ENCODE measurements around the gene NPR2. TPM values are rescaled to one million over a fixed set of nuclear protein-coding genes. Genes with fewer than 3 reads are reported as not detected.

NPR2 gene
- total RNA-seq, 2 experiments from 2014 or later = 4.7 to 9.8 TPM

DNA sequence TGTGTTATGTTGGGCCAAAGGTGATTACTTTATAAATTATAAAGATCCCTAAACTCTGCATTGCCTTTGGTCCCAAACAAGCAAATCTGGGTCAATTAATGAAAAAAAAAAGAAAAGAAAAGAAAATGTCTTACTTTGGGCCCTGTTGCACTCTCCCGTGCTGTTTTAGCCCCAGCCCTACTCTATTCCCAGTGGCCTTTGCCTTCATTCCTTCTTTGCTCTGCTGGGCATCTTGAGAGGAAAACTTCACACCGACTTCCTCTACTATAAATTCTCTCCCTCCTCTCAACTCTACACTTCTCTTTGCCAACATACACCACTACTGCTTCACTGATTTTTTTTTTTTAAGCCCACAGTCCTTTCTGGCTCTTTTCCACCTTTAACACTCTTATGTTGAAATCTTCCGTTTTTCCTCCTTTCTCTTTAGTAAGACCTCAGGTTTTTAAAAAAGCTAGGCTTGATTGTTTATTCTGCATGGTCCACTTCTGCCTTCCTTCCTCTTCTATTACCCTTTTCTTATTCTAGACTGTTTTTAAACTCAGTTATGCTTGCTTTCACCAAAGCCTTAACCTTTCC, 32.8 kb upstream of the NPR2 start:
- DNase-seq (ENCODE audit: low spot score) = no peak
- Histone ChIP-seq H3K27ac (ENCODE audit: low read depth, low read length, poor library complexity, severe bottlenecking) (peak overlapping the region; percentile 94), H3K4me3 (ENCODE audit: low read depth, low read length, poor library complexity, severe bottlenecking) (peak overlapping the region; percentile 74), H3K4me2 (ENCODE audit: low read length) (peak overlapping the region; percentile 74), H2AFZ (ENCODE audit: low read length) (no peak overlapping the region), H3K9me2 (ENCODE audit: insufficient read depth, low read length) (no peaks in the 10 kb centered on the region), H3K79me2 (ENCODE audit: insufficient read depth, low read depth, low read length) (peaks cover 39% of the 10 kb centered on the region), H4K20me1 (ENCODE audit: insufficient read depth, low read length) (no peaks in the 10 kb centered on the region), H3K36me3 (ENCODE audit: insufficient read depth, low read length) (peaks cover 19% of the 10 kb centered on the region), H3K9me3 (ENCODE audit: low read length) (no peaks in the 10 kb centered on the region), H3K4me1 (ENCODE audit: insufficient read depth, low read length, poor library complexity, severe bottlenecking) (peaks cover 74% of the 10 kb centered on the region)
- ChIA-PET POLR2A (interaction anchor here (0.9 to 2.8 kb wide), 5 partner anchors 10 to 85 kb away, joined by 3 to 12 read pairs (median 4); partner anchors contain the start of genes CA9, CREB3, GBA2 and RGP1), CTCF (ENCODE audit: unreplicated experiment) (interaction anchor here (0.6 kb wide), 1 partner anchor 9 kb away, joined by 3 read pairs; no protein-coding TSS in a partner anchor)
- intact Hi-C loops (cut with micrococcal nuclease; ENCODE audit: unreplicated experiment) = loop anchor here (5.0 kb wide), 1 partner anchor 141 kb away; the partner anchor contains the start of gene CD72
- TF ChIP-seq, protein P1, sequence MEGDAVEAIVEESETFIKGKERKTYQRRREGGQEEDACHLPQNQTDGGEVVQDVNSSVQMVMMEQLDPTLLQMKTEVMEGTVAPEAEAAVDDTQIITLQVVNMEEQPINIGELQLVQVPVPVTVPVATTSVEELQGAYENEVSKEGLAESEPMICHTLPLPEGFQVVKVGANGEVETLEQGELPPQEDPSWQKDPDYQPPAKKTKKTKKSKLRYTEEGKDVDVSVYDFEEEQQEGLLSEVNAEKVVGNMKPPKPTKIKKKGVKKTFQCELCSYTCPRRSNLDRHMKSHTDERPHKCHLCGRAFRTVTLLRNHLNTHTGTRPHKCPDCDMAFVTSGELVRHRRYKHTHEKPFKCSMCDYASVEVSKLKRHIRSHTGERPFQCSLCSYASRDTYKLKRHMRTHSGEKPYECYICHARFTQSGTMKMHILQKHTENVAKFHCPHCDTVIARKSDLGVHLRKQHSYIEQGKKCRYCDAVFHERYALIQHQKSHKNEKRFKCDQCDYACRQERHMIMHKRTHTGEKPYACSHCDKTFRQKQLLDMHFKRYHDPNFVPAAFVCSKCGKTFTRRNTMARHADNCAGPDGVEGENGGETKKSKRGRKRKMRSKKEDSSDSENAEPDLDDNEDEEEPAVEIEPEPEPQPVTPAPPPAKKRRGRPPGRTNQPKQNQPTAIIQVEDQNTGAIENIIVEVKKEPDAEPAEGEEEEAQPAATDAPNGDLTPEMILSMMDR (conservative IDR thresholded peaks at IDR 0.05; ENCODE audit: low read length) = no peak
- no peak for TF ChIP-seq EZH2phosphoT487 (IDR thresholded peaks at IDR 0.05; ENCODE audit: borderline replicate concordance, low read depth, low read length)
- TSS peak; percentile 41 for BruUV-seq (replicated peaks)

DNA sequence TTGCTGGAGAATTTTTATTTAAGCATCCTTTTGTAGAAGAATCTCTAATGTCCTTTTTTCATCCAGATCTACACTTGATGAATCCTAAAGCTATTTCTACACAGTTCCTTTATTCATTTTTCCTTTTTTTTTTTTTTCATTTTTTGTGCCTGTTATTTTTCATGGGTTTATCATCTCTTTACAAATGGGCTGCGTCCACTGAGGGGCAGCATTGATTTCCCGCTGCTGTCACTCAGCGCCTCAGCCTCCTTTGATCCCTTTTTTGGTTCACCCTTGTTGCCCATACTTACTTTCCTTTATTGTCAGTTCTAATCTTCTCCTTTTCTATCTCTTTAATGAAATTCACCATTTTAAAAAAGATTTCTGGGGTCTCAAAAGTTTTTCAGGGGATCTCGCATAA, 31.6 kb upstream of the NPR2 start:
- intact Hi-C loops (cut with micrococcal nuclease; ENCODE audit: unreplicated experiment) = loop anchor here (5.0 kb wide), 1 partner anchor 142 kb away; the partner anchor contains the start of gene CD72
- Histone ChIP-seq H3K4me3 (ENCODE audit: low read depth, low read length, poor library complexity, severe bottlenecking) (no peak overlapping the region), H3K79me2 (ENCODE audit: insufficient read depth, low read depth, low read length) (peaks cover 41% of the 10 kb centered on the region), H3K4me2 (ENCODE audit: low read length) (peak overlapping the region; percentile 74), H3K27ac (ENCODE audit: low read depth, low read length, poor library complexity, severe bottlenecking) (no peak overlapping the region), H3K9me3 (ENCODE audit: low read length) (peaks cover 4% of the 10 kb centered on the region; the same call in 1 of the 2 replicates), H3K36me3 (ENCODE audit: insufficient read depth, low read length) (peaks cover 20% of the 10 kb centered on the region), H4K20me1 (ENCODE audit: insufficient read depth, low read length) (no peaks in the 10 kb centered on the region), H3K9me2 (ENCODE audit: insufficient read depth, low read length) (no peaks in the 10 kb centered on the region), H3K4me1 (ENCODE audit: insufficient read depth, low read length, poor library complexity, severe bottlenecking) (peaks cover 70% of the 10 kb centered on the region), H2AFZ (ENCODE audit: low read length) (no peak overlapping the region)
- TF ChIP-seq EZH2phosphoT487 (IDR thresholded peaks at IDR 0.05; ENCODE audit: borderline replicate concordance, low read depth, low read length) = no peak
- TF ChIP-seq, protein P1 (conservative IDR thresholded peaks at IDR 0.05; ENCODE audit: low read length) = peak; percentile 61
- ChIA-PET POLR2A (interaction anchor here (1.3 to 2.8 kb wide), 6 partner anchors 10 to 27 kb away, joined by 3 to 12 read pairs (median 4); partner anchors contain the start of genes CREB3, GBA2 and RGP1), CTCF (ENCODE audit: unreplicated experiment) (interaction anchor here (1.6 kb wide), 1 partner anchor 16 kb away, joined by 4 read pairs; no protein-coding TSS in a partner anchor)
- no peak for DNase-seq (ENCODE audit: low spot score)
- no TSS peak for BruUV-seq (replicated peaks)

DNA sequence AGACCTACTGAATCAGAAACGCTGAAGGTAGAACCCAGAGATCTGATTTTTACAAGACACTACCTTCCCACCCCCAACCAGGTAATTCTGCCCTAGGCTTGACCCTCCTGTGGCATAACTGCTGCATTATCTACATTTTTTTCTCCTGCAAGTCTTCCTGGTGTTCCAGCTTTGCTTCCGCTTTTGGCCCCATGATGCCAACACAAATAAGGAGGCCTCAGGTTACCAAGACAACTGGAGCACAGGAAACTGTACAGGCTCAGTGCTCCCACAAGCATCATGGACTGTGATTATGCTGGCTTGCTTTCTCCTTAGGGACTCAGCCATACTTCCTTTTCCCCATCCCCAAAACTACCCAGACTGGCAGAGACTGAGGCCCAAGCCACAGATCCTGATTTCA, 30.7 kb upstream of the NPR2 start:
- CTCF ChIA-PET (ENCODE audit: unreplicated experiment) = interaction anchor here (0.5 to 1.6 kb wide), 2 partner anchors 15 to 76 kb away, joined by 3 to 4 read pairs; no protein-coding TSS in a partner anchor
- H3K4me3 ChIP-seq (ENCODE audit: low read depth, low read length, poor library complexity, severe bottlenecking) = no peak overlapping the region
- H3K4me2 ChIP-seq (ENCODE audit: low read length) = peak overlapping the region; percentile 9; the same call in 1 of the 2 replicates
- peak overlapping the region; percentile 9 for H3K27ac ChIP-seq (ENCODE audit: low read depth, low read length, poor library complexity, severe bottlenecking)
- peaks cover 10% of the 10 kb centered on the region; the same call in 1 of the 2 replicates for H3K9me3 ChIP-seq (ENCODE audit: low read length)
- intact Hi-C loops (cut with micrococcal nuclease; ENCODE audit: unreplicated experiment) = no loop called here
- POLR2A ChIA-PET = interaction anchor here (0.8 to 1.5 kb wide), 6 partner anchors 9 to 28 kb away, joined by 3 to 5 read pairs (median 4); partner anchors contain the start of genes CREB3, GBA2 and RGP1
- H2AFZ ChIP-seq (ENCODE audit: low read length) = no peak overlapping the region
- DNase-seq (ENCODE audit: low spot score) = no peak
- TF ChIP-seq, protein P1 (conservative IDR thresholded peaks at IDR 0.05; ENCODE audit: low read length) = no peak
- TF ChIP-seq EZH2phosphoT487 (IDR thresholded peaks at IDR 0.05; ENCODE audit: borderline replicate concordance, low read depth, low read length) = no peak
- H4K20me1 ChIP-seq (ENCODE audit: insufficient read depth, low read length) = no peaks in the 10 kb centered on the region
- peaks cover 26% of the 10 kb centered on the region for H3K36me3 ChIP-seq (ENCODE audit: insufficient read depth, low read length)
- no peaks in the 10 kb centered on the region for H3K9me2 ChIP-seq (ENCODE audit: insufficient read depth, low read length)
- no TSS peak for BruUV-seq (replicated peaks)
- H3K79me2 ChIP-seq (ENCODE audit: insufficient read depth, low read depth, low read length) = peaks cover 49% of the 10 kb centered on the region
- H3K4me1 ChIP-seq (ENCODE audit: insufficient read depth, low read length, poor library complexity, severe bottlenecking) = peaks cover 69% of the 10 kb centered on the region
